H1 (cell line): ENCODE measurements around the gene HTR3E. TPM values are rescaled to one million over a fixed set of nuclear protein-coding genes. Genes with fewer than 3 reads are reported as not detected.

ENCODE experiments used
- CTCF ChIA-PET: fragments of 300-600 bp; sonication (Branson Sonifier 250); formaldehyde crosslinking; loops from one replicate; lab custom pipeline; 2021; ENCODE audit not compliant: partially characterized antibody; lab: Charles Lee
- POLR2A ChIA-PET: fragments of 300-600 bp; sonication (Branson Sonifier 250); formaldehyde crosslinking; loops from one replicate; lab custom pipeline; 2021; ENCODE audit warnings: inconsistent platforms; ENCODE audit not compliant: partially characterized antibody; lab: Charles Lee
- DNase-seq, 2 experiments: peaks; one replicate each; pipeline versions ENCODE4 v3.0.0 to v3.0.0-alpha.2; 2010 to 2022; ENCODE audit warnings: low spot score in 2 of 2, low read depth in 1 of 2, mixed read lengths in 1 of 2
- FAIRE-seq: peaks from 2 replicates; lab custom pipeline; 2011; peaks lifted over from hg19 to GRCh38; lab: Jason Lieb, UNC
- H2AFZ ChIP-seq: 2 replicates; pipeline ENCODE4 v1.8.1; 2012; ENCODE audit warnings: low read length, inconsistent platforms
- H2AK5ac ChIP-seq: 2 replicates; pipeline ENCODE4 v1.6.1; 2013; ENCODE audit warnings: low read depth, low read length
- H2BK120ac ChIP-seq: replicated peaks from 2 replicates; pipeline ENCODE3; 2013; ENCODE audit warnings: low read depth, low read length, inconsistent platforms
- H2BK12ac ChIP-seq: 2 replicates; pipeline ENCODE4 v1.6.1; 2013; ENCODE audit warnings: low read depth, low read length
- H2BK15ac ChIP-seq: 2 replicates; pipeline ENCODE4 v1.6.1; 2013; ENCODE audit warnings: low read length
- H2BK20ac ChIP-seq: 2 replicates; pipeline ENCODE4 v1.6.1; 2013; ENCODE audit warnings: low read length
- H2BK5ac ChIP-seq: 2 replicates; pipeline ENCODE4 v1.6.1; 2013; ENCODE audit warnings: low read depth, low read length
- H3K14ac ChIP-seq: 2 replicates; pipeline ENCODE4 v1.6.1; 2013; ENCODE audit warnings: inconsistent platforms; ENCODE audit not compliant: insufficient read length
- H3K18ac ChIP-seq: 2 replicates; pipeline ENCODE4 v1.6.1; 2013; ENCODE audit warnings: low read length; ENCODE audit errors: extremely low read depth
- H3K23ac ChIP-seq: 2 replicates; pipeline ENCODE4 v1.6.1; 2013; ENCODE audit warnings: inconsistent platforms; ENCODE audit not compliant: insufficient read length
- H3K23me2 ChIP-seq: 2 replicates; pipeline ENCODE4 v1.6.1; 2013; ENCODE audit warnings: low read depth, low read length
- H3K27ac ChIP-seq: 2 replicates; pipeline ENCODE4 v1.6.1; 2011; ENCODE audit warnings: low read depth, low read length, inconsistent platforms
- H3K27me3 ChIP-seq, 4 experiments: replicated peaks in 1 of 4; 1 replicate in 1 of 4; 2 replicates in 3 of 4; pipeline versions ENCODE4 v1.6.1 to v1.8.1; 2011 to 2013; ENCODE audit warnings: low read length in 3 of 4, mild to moderate bottlenecking in 3 of 4, inconsistent platforms in 2 of 4, mixed read lengths in 2 of 4, moderate library complexity in 1 of 4; ENCODE audit not compliant: control insufficient read depth in 3 of 4, insufficient read depth in 3 of 4; ENCODE audit errors: extremely low read depth in 1 of 4
- H3K36me3 ChIP-seq, 4 experiments: 2 replicates each; pipeline versions ENCODE4 v1.6.1 to v1.8.1; 2011 to 2013; ENCODE audit warnings: mild to moderate bottlenecking in 4 of 4, low read length in 3 of 4, moderate library complexity in 2 of 4, control low read depth in 1 of 4, inconsistent platforms in 1 of 4; ENCODE audit not compliant: insufficient read depth in 4 of 4, control insufficient read depth in 2 of 4
- H3K4ac ChIP-seq: replicated peaks from 2 replicates; pipeline ENCODE3; 2013; ENCODE audit warnings: low read length, low read depth, mixed read lengths, inconsistent platforms; ENCODE audit not compliant: insufficient read length
- H3K4me1 ChIP-seq, 4 experiments: replicated peaks in 1 of 4; 1 replicate in 1 of 4; 2 replicates in 3 of 4; pipeline versions ENCODE4 v1.6.1 to v1.8.1; 2011 to 2013; ENCODE audit warnings: low read length in 3 of 4, inconsistent platforms in 2 of 4, mixed read lengths in 1 of 4; ENCODE audit not compliant: insufficient read depth in 4 of 4, control insufficient read depth in 3 of 4
- H3K4me2 ChIP-seq, 2 experiments: 2 replicates each; pipeline versions ENCODE4 v1.6.1 to v1.8.1; 2011 to 2013; ENCODE audit warnings: low read depth in 2 of 2, low read length in 2 of 2, control low read depth in 1 of 2, inconsistent platforms in 1 of 2, mild to moderate bottlenecking in 1 of 2; ENCODE audit not compliant: insufficient read depth in 1 of 2
- H3K4me3 ChIP-seq, 4 experiments: fragments of 200-600, 300-600 bp in 1 of 4; sonication (generic), shearing (Covaris generic), sonication (Bioruptor Twin) in 1 of 4; 2 replicates each; pipeline versions ENCODE4 v1.5.1 to v1.8.1; 2011 to 2016; ENCODE audit warnings: low read length in 4 of 4, low read depth in 3 of 4, control low read depth in 2 of 4, inconsistent platforms in 2 of 4, mild to moderate bottlenecking in 2 of 4, mixed read lengths in 1 of 4, moderate library complexity in 1 of 4; ENCODE audit not compliant: insufficient read depth in 2 of 4; ENCODE audit errors: extremely low read depth in 1 of 4
- H3K56ac ChIP-seq: replicated peaks from 2 replicates; pipeline ENCODE3; 2013; ENCODE audit warnings: low read depth, mild to moderate bottlenecking, mixed read lengths, low read length, inconsistent platforms; ENCODE audit not compliant: insufficient read length
- H3K79me1 ChIP-seq: 2 replicates; pipeline ENCODE4 v1.6.1; 2013; ENCODE audit warnings: low read depth, low read length, control low read depth
- H3K79me2 ChIP-seq, 2 experiments: 2 replicates each; pipeline versions ENCODE4 v1.6.1 to v1.8.1; 2012 to 2013; ENCODE audit warnings: low read length in 2 of 2, mild to moderate bottlenecking in 2 of 2, inconsistent platforms in 1 of 2; ENCODE audit not compliant: insufficient read depth in 2 of 2, control insufficient read depth in 1 of 2
- H3K9ac ChIP-seq, 4 experiments: replicated peaks in 1 of 4; 1 replicate in 1 of 4; 2 replicates in 3 of 4; pipeline versions ENCODE4 v1.6.1 to v1.8.1; 2011 to 2013; ENCODE audit warnings: low read depth in 3 of 4, low read length in 3 of 4, control low read depth in 2 of 4, mild to moderate bottlenecking in 2 of 4, moderate library complexity in 2 of 4, inconsistent platforms in 1 of 4; ENCODE audit errors: extremely low read depth in 1 of 4
- H3K9me3 ChIP-seq, 2 experiments: 2 replicates each; pipeline versions ENCODE4 v1.6.1 to v1.8.1; 2012 to 2013; ENCODE audit warnings: mild to moderate bottlenecking in 2 of 2, moderate library complexity in 2 of 2, control low read depth in 1 of 2, inconsistent platforms in 1 of 2, low read depth in 1 of 2, low read length in 1 of 2, mixed read lengths in 1 of 2; ENCODE audit not compliant: insufficient read depth in 2 of 2
- H4K20me1 ChIP-seq, 2 experiments: replicated peaks in 1 of 2; 2 replicates each; pipeline versions ENCODE3 to v1.8.1; 2011 to 2013; ENCODE audit warnings: inconsistent platforms in 2 of 2, low read length in 2 of 2, mild to moderate bottlenecking in 1 of 2; ENCODE audit not compliant: insufficient read depth in 2 of 2, control insufficient read depth in 1 of 2
- H4K5ac ChIP-seq: 2 replicates; pipeline ENCODE4 v1.6.1; 2013; ENCODE audit warnings: low read length, low read depth, mixed read lengths, inconsistent platforms; ENCODE audit not compliant: insufficient read length
- H4K8ac ChIP-seq: 2 replicates; pipeline ENCODE4 v1.8.0; 2013; ENCODE audit warnings: mild to moderate bottlenecking, moderate library complexity, low read length, inconsistent platforms; ENCODE audit not compliant: insufficient read depth; ENCODE audit errors: extremely low read depth
- H4K91ac ChIP-seq: replicated peaks from 2 replicates; pipeline ENCODE3; 2013; ENCODE audit warnings: low read length, mixed read lengths, inconsistent platforms; ENCODE audit not compliant: insufficient read length
- ATF3 ChIP-seq: IDR thresholded peaks from 2 replicates; pipeline ENCODE4 v1.6.1; 2011; ENCODE audit warnings: low read depth, mild to moderate bottlenecking, low read length; ENCODE audit not compliant: insufficient read depth
- E2F6 ChIP-seq: IDR thresholded peaks from 2 replicates; pipeline ENCODE4 v1.6.1; 2012; ENCODE audit warnings: inconsistent platforms
- FOSL1 ChIP-seq: IDR thresholded peaks from 2 replicates; pipeline ENCODE4 v1.6.1; 2011; ENCODE audit warnings: mild to moderate bottlenecking, low read depth, low read length, moderate library complexity; ENCODE audit not compliant: insufficient read depth
- GABPA ChIP-seq: IDR thresholded peaks from 2 replicates; pipeline ENCODE4 v1.6.1; 2011; ENCODE audit warnings: mild to moderate bottlenecking, low read length, moderate library complexity, borderline replicate concordance; ENCODE audit not compliant: insufficient read depth
- KDM1A ChIP-seq: fragments of 200-600, 300-600 bp; sonication (generic); IDR thresholded peaks from 2 replicates; pipeline ENCODE4 v1.7.1; 2016; ENCODE audit warnings: mild to moderate bottlenecking, low read length, borderline replicate concordance
- MAFK ChIP-seq: IDR thresholded peaks from 2 replicates; pipeline ENCODE4 v1.6.1; 2012; ENCODE audit warnings: low read depth, mild to moderate bottlenecking, improper control_type of control experiment, low read length
- NANOG ChIP-seq: IDR thresholded peaks from 2 replicates; pipeline ENCODE4 v1.6.1; 2011; ENCODE audit warnings: low read length, low read depth, mild to moderate bottlenecking, inconsistent platforms; ENCODE audit not compliant: insufficient read depth, poor library complexity, severe bottlenecking
- NRF1 ChIP-seq: IDR thresholded peaks from 2 replicates; pipeline ENCODE4 v1.6.1; 2011; ENCODE audit warnings: mild to moderate bottlenecking, low read depth, low read length, improper control_type of control experiment
- POLR2AphosphoS5 ChIP-seq: IDR thresholded peaks from 2 replicates; pipeline ENCODE4 v1.6.1; 2011; ENCODE audit warnings: low read depth, low read length
- RBBP5 ChIP-seq: IDR thresholded peaks from 2 replicates; pipeline ENCODE4 v1.7.1; 2012; ENCODE audit warnings: low read depth, mild to moderate bottlenecking, inconsistent platforms, low read length, moderate library complexity, borderline replicate concordance
- RNF2 ChIP-seq: fragments of 200-900, 300-1000 bp; sonication (generic); IDR thresholded peaks from 2 replicates; pipeline ENCODE4 v1.7.1; 2016; ENCODE audit warnings: borderline replicate concordance, low read depth, mild to moderate bottlenecking, antibody characterized with exemption, low read length; ENCODE audit not compliant: poor library complexity, severe bottlenecking; ENCODE audit errors: missing control alignments
- RXRA ChIP-seq: IDR thresholded peaks from 2 replicates; pipeline ENCODE4 v1.6.1; 2011; ENCODE audit warnings: low read depth, mild to moderate bottlenecking, low read length, moderate library complexity; ENCODE audit not compliant: insufficient read depth
- SIRT6 ChIP-seq: IDR thresholded peaks from one replicate; pipeline ENCODE4 v1.7.1; 2012; ENCODE audit warnings: low read length, inconsistent platforms
- WGBS, 2 experiments: shearing (Covaris generic) in 1 of 2; methylation state at CpG; one replicate each; pipeline versions ENCODE4 v1.1.6 to v1.1.7; 2013 to 2015; ENCODE audit warnings: low lambda C conversion rate in 2 of 2, mixed read lengths in 2 of 2, inconsistent platforms in 1 of 2, low coverage in 1 of 2, missing lambda C conversion rate in 1 of 2; ENCODE audit not compliant: insufficient replicate concordance in 2 of 2, insufficient coverage in 1 of 2, insufficient read length in 1 of 2; ENCODE audit errors: extremely low coverage in 1 of 2, missing lambda C conversion rate in 1 of 2; 5-methylcytosine and 5-hydroxymethylcytosine counted together
- polyA plus RNA-seq, 7 experiments: library from polyadenylated mRNA; depleted of rRNA in 3 of 7; stranded (reverse) in 5 of 7; unstranded in 2 of 7; fragments of >200 nt in 5 of 7; fragments of 200-250 nt in 2 of 7; gene quantifications; 1 replicate in 5 of 7; 2 replicates in 1 of 7; 4 replicates in 1 of 7; pipeline versions ENCODE4 v1.2.1 to v1.2.3, GENCODE V29; 2011 to 2013; ENCODE audit warnings: missing spikeins in 2 of 7, mixed read lengths in 2 of 7
- total RNA-seq: library from RNA; stranded (reverse); fragmentation: NEBNext Ultra II Directional; extraction: Animal tissue kit (Norgen Biotek cat#: 25700); gene quantifications from 2 replicates; pipeline ENCODE4 v1.2.1, GENCODE V29; 2021

The HTR3E gene
- total and polyA plus RNA-seq, 2 of the 8 experiments (the other 6 are each of a cell fraction or from before 2014, with no cell fraction given): not detected

DNA sequence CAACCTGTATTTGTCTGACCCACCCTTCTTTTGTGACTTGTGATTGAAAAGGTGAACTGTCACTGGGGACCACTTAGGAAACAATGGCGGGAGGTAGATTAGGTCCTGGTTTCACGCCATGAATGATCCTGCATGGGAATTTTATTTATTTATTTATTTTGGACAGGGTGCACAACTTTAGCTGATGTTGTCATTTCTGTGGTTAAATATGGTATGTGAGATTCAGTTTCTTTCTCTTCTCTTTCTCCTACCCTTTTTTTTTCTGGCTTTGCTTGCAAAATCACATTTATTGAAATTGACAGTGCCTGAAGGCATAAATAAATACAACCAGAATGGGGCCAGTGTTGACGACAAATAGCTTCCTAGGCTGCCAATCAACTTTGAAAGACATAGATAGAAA, 18.0 kb upstream of the HTR3E start:
- Histone ChIP-seq H3K4me1 (no peaks in the 10 kb centered on the region), H3K9me3 (no peaks in the 10 kb centered on the region), H2BK15ac (no peak overlapping the region), H3K79me2 (no peaks in the 10 kb centered on the region), H3K9ac (no peak overlapping the region), H3K4me3 (no peak overlapping the region), H3K23ac (no peak overlapping the region), H3K23me2 (no peaks in the 10 kb centered on the region; the same call in 1 of the 2 replicates), H3K4ac (no peak overlapping the region), H2AFZ (no peak overlapping the region), H3K14ac (no peak overlapping the region), H3K27me3 (no peaks in the 10 kb centered on the region; a peak in 1 of 7 replicates), H4K91ac (no peak overlapping the region), H4K8ac (no peak overlapping the region), H3K56ac (no peak overlapping the region), H3K79me1 (no peaks in the 10 kb centered on the region), H3K18ac (no peak overlapping the region), H4K5ac (no peak overlapping the region), H2BK12ac (no peak overlapping the region), H3K36me3 (no peaks in the 10 kb centered on the region), H2BK20ac (no peak overlapping the region), H2AK5ac (no peak overlapping the region), H2BK120ac (no peak overlapping the region), H3K4me2 (no peak overlapping the region), H3K27ac (no peak overlapping the region), H2BK5ac (no peak overlapping the region), H4K20me1 (no peaks in the 10 kb centered on the region)
- ChIA-PET POLR2A (interaction anchor here (0.7 kb wide), 1 partner anchor 25 kb away, joined by 3 read pairs; no protein-coding TSS in a partner anchor), CTCF (no interaction called here)
- DNase-seq (no peak), FAIRE-seq (no peak)
- WGBS, 2 experiments: 93% methylated on average over 3 of the region's 3 CpGs; no CpG with 5 or more reads in 1 of the 2 experiments
- no peak for TF ChIP-seq KDM1A
- TF ChIP-seq FOSL1: no peak
- TF ChIP-seq MAFK: no peak
- TF ChIP-seq RBBP5: no peak
- TF ChIP-seq RNF2: no peak
- TF ChIP-seq NANOG: no peak
- TF ChIP-seq POLR2AphosphoS5: no peak
- no peak for TF ChIP-seq SIRT6
- no peak for TF ChIP-seq RXRA
- TF ChIP-seq NRF1: no peak
- TF ChIP-seq E2F6: no peak
- TF ChIP-seq GABPA: no peak
- no peak for TF ChIP-seq ATF3
